GM12801 (cell line): ENCODE data around the gene MFSD6L.

Experiments
- CTCF ChIP-seq: IDR thresholded peaks from one replicate; pipeline ENCODE4 v1.5.1; 2011; ENCODE audit warnings: control low read depth; ENCODE audit not compliant: insufficient read length; ENCODE audit errors: extremely low read depth

The MFSD6L gene

GRCh38 chr17:8785547-8786413 is 13.4 kb downstream of the MFSD6L start:
- TF ChIP-seq CTCF, result peak; percentile 9

- no peak for TF ChIP-seq CTCF
Observed at GRCh38 chr17:8782176-8782575, 17.0 kb downstream of the MFSD6L start.

- TF ChIP-seq CTCF, result no peak
Observed at GRCh38 chr17:8781776-8782175, 17.4 kb downstream of the MFSD6L start.

GRCh38 chr17:8776881-8777280 is 22.3 kb downstream of the MFSD6L start:
- no peak for TF ChIP-seq CTCF

- TF ChIP-seq CTCF, result no peak
Observed at GRCh38 chr17:8776248-8776647, 22.9 kb downstream of the MFSD6L start.

GRCh38 chr17:8766731-8767130 is 32.4 kb downstream of the MFSD6L start:
- TF ChIP-seq CTCF, result no peak

- TF ChIP-seq CTCF, result no peak
Observed at GRCh38 chr17:8762012-8762411, 37.2 kb downstream of the MFSD6L start.
